H1 (cell line): ENCODE results near the gene RIPOR3. TPM values are rescaled to one million over a fixed set of nuclear protein-coding genes. Genes with fewer than 3 reads are reported as not detected.

Experiments used
- CTCF ChIA-PET: fragments of 300-600 bp; sonication (Branson Sonifier 250); formaldehyde crosslinking; loops from one replicate; lab custom pipeline; 2021; ENCODE audit not compliant: partially characterized antibody; lab: Charles Lee
- POLR2A ChIA-PET: fragments of 300-600 bp; sonication (Branson Sonifier 250); formaldehyde crosslinking; loops from one replicate; lab custom pipeline; 2021; ENCODE audit warnings: inconsistent platforms; ENCODE audit not compliant: partially characterized antibody; lab: Charles Lee
- DNase-seq, 2 experiments: peaks; one replicate each; pipeline versions ENCODE4 v3.0.0 to v3.0.0-alpha.2; 2010 to 2022; ENCODE audit warnings: low spot score in 2 of 2, low read depth in 1 of 2, mixed read lengths in 1 of 2
- FAIRE-seq: peaks from 2 replicates; lab custom pipeline; 2011; peaks lifted over from hg19 to GRCh38; lab: Jason Lieb, UNC
- H2AFZ ChIP-seq: 2 replicates; pipeline ENCODE4 v1.8.1; 2012; ENCODE audit warnings: low read length, inconsistent platforms
- H2AK5ac ChIP-seq: 2 replicates; pipeline ENCODE4 v1.6.1; 2013; ENCODE audit warnings: low read depth, low read length
- H2BK120ac ChIP-seq: replicated peaks from 2 replicates; pipeline ENCODE3; 2013; ENCODE audit warnings: low read depth, low read length, inconsistent platforms
- H2BK12ac ChIP-seq: 2 replicates; pipeline ENCODE4 v1.6.1; 2013; ENCODE audit warnings: low read depth, low read length
- H2BK15ac ChIP-seq: 2 replicates; pipeline ENCODE4 v1.6.1; 2013; ENCODE audit warnings: low read length
- H2BK20ac ChIP-seq: 2 replicates; pipeline ENCODE4 v1.6.1; 2013; ENCODE audit warnings: low read length
- H2BK5ac ChIP-seq: 2 replicates; pipeline ENCODE4 v1.6.1; 2013; ENCODE audit warnings: low read depth, low read length
- H3K14ac ChIP-seq: 2 replicates; pipeline ENCODE4 v1.6.1; 2013; ENCODE audit warnings: inconsistent platforms; ENCODE audit not compliant: insufficient read length
- H3K18ac ChIP-seq: 2 replicates; pipeline ENCODE4 v1.6.1; 2013; ENCODE audit warnings: low read length; ENCODE audit errors: extremely low read depth
- H3K23ac ChIP-seq: 2 replicates; pipeline ENCODE4 v1.6.1; 2013; ENCODE audit warnings: inconsistent platforms; ENCODE audit not compliant: insufficient read length
- H3K23me2 ChIP-seq: 2 replicates; pipeline ENCODE4 v1.6.1; 2013; ENCODE audit warnings: low read depth, low read length
- H3K27ac ChIP-seq: 2 replicates; pipeline ENCODE4 v1.6.1; 2011; ENCODE audit warnings: low read depth, low read length, inconsistent platforms
- H3K27me3 ChIP-seq, 4 experiments: replicated peaks in 1 of 4; 1 replicate in 1 of 4; 2 replicates in 3 of 4; pipeline versions ENCODE4 v1.6.1 to v1.8.1; 2011 to 2013; ENCODE audit warnings: low read length in 3 of 4, mild to moderate bottlenecking in 3 of 4, inconsistent platforms in 2 of 4, mixed read lengths in 2 of 4, moderate library complexity in 1 of 4; ENCODE audit not compliant: control insufficient read depth in 3 of 4, insufficient read depth in 3 of 4; ENCODE audit errors: extremely low read depth in 1 of 4
- H3K36me3 ChIP-seq, 4 experiments: 2 replicates each; pipeline versions ENCODE4 v1.6.1 to v1.8.1; 2011 to 2013; ENCODE audit warnings: mild to moderate bottlenecking in 4 of 4, low read length in 3 of 4, moderate library complexity in 2 of 4, control low read depth in 1 of 4, inconsistent platforms in 1 of 4; ENCODE audit not compliant: insufficient read depth in 4 of 4, control insufficient read depth in 2 of 4
- H3K4ac ChIP-seq: replicated peaks from 2 replicates; pipeline ENCODE3; 2013; ENCODE audit warnings: low read length, low read depth, mixed read lengths, inconsistent platforms; ENCODE audit not compliant: insufficient read length
- H3K4me1 ChIP-seq, 4 experiments: replicated peaks in 1 of 4; 1 replicate in 1 of 4; 2 replicates in 3 of 4; pipeline versions ENCODE4 v1.6.1 to v1.8.1; 2011 to 2013; ENCODE audit warnings: low read length in 3 of 4, inconsistent platforms in 2 of 4, mixed read lengths in 1 of 4; ENCODE audit not compliant: insufficient read depth in 4 of 4, control insufficient read depth in 3 of 4
- H3K4me2 ChIP-seq, 2 experiments: 2 replicates each; pipeline versions ENCODE4 v1.6.1 to v1.8.1; 2011 to 2013; ENCODE audit warnings: low read depth in 2 of 2, low read length in 2 of 2, control low read depth in 1 of 2, inconsistent platforms in 1 of 2, mild to moderate bottlenecking in 1 of 2; ENCODE audit not compliant: insufficient read depth in 1 of 2
- H3K4me3 ChIP-seq, 4 experiments: fragments of 200-600, 300-600 bp in 1 of 4; sonication (generic), shearing (Covaris generic), sonication (Bioruptor Twin) in 1 of 4; 2 replicates each; pipeline versions ENCODE4 v1.5.1 to v1.8.1; 2011 to 2016; ENCODE audit warnings: low read length in 4 of 4, low read depth in 3 of 4, control low read depth in 2 of 4, inconsistent platforms in 2 of 4, mild to moderate bottlenecking in 2 of 4, mixed read lengths in 1 of 4, moderate library complexity in 1 of 4; ENCODE audit not compliant: insufficient read depth in 2 of 4; ENCODE audit errors: extremely low read depth in 1 of 4
- H3K56ac ChIP-seq: replicated peaks from 2 replicates; pipeline ENCODE3; 2013; ENCODE audit warnings: low read depth, mild to moderate bottlenecking, mixed read lengths, low read length, inconsistent platforms; ENCODE audit not compliant: insufficient read length
- H3K79me1 ChIP-seq: 2 replicates; pipeline ENCODE4 v1.6.1; 2013; ENCODE audit warnings: low read depth, low read length, control low read depth
- H3K79me2 ChIP-seq, 2 experiments: 2 replicates each; pipeline versions ENCODE4 v1.6.1 to v1.8.1; 2012 to 2013; ENCODE audit warnings: low read length in 2 of 2, mild to moderate bottlenecking in 2 of 2, inconsistent platforms in 1 of 2; ENCODE audit not compliant: insufficient read depth in 2 of 2, control insufficient read depth in 1 of 2
- H3K9ac ChIP-seq, 4 experiments: replicated peaks in 1 of 4; 1 replicate in 1 of 4; 2 replicates in 3 of 4; pipeline versions ENCODE4 v1.6.1 to v1.8.1; 2011 to 2013; ENCODE audit warnings: low read depth in 3 of 4, low read length in 3 of 4, control low read depth in 2 of 4, mild to moderate bottlenecking in 2 of 4, moderate library complexity in 2 of 4, inconsistent platforms in 1 of 4; ENCODE audit errors: extremely low read depth in 1 of 4
- H3K9me3 ChIP-seq, 2 experiments: 2 replicates each; pipeline versions ENCODE4 v1.6.1 to v1.8.1; 2012 to 2013; ENCODE audit warnings: mild to moderate bottlenecking in 2 of 2, moderate library complexity in 2 of 2, control low read depth in 1 of 2, inconsistent platforms in 1 of 2, low read depth in 1 of 2, low read length in 1 of 2, mixed read lengths in 1 of 2; ENCODE audit not compliant: insufficient read depth in 2 of 2
- H4K20me1 ChIP-seq, 2 experiments: replicated peaks in 1 of 2; 2 replicates each; pipeline versions ENCODE3 to v1.8.1; 2011 to 2013; ENCODE audit warnings: inconsistent platforms in 2 of 2, low read length in 2 of 2, mild to moderate bottlenecking in 1 of 2; ENCODE audit not compliant: insufficient read depth in 2 of 2, control insufficient read depth in 1 of 2
- H4K5ac ChIP-seq: 2 replicates; pipeline ENCODE4 v1.6.1; 2013; ENCODE audit warnings: low read length, low read depth, mixed read lengths, inconsistent platforms; ENCODE audit not compliant: insufficient read length
- H4K8ac ChIP-seq: 2 replicates; pipeline ENCODE4 v1.8.0; 2013; ENCODE audit warnings: mild to moderate bottlenecking, moderate library complexity, low read length, inconsistent platforms; ENCODE audit not compliant: insufficient read depth; ENCODE audit errors: extremely low read depth
- H4K91ac ChIP-seq: replicated peaks from 2 replicates; pipeline ENCODE3; 2013; ENCODE audit warnings: low read length, mixed read lengths, inconsistent platforms; ENCODE audit not compliant: insufficient read length
- BACH1 ChIP-seq: IDR thresholded peaks from 2 replicates; pipeline ENCODE4 v1.6.1; 2012; ENCODE audit warnings: low read length, improper control_type of control experiment
- BRCA1 ChIP-seq: IDR thresholded peaks from 2 replicates; pipeline ENCODE4 v1.6.1; 2012; ENCODE audit warnings: low read depth, low read length, improper control_type of control experiment
- CTCF ChIP-seq, 3 experiments: IDR thresholded peaks; 1 replicate in 2 of 3; 2 replicates in 1 of 3; pipeline versions ENCODE4 v1.5.1 to v1.6.1; 2011; ENCODE audit warnings: low read length in 3 of 3, mild to moderate bottlenecking in 3 of 3, inconsistent platforms in 2 of 3, low read depth in 1 of 3, moderate library complexity in 1 of 3; ENCODE audit not compliant: insufficient read depth in 1 of 3; ENCODE audit errors: control extremely low read depth in 1 of 3
- EZH2 ChIP-seq: fragments of 200-600 bp; sonication (generic); IDR thresholded peaks from 2 replicates; pipeline ENCODE4 v1.7.1; 2012; ENCODE audit warnings: low read depth, mild to moderate bottlenecking, moderate library complexity, low read length, inconsistent platforms; ENCODE audit not compliant: severe bottlenecking
- FOSL1 ChIP-seq: IDR thresholded peaks from 2 replicates; pipeline ENCODE4 v1.6.1; 2011; ENCODE audit warnings: mild to moderate bottlenecking, low read depth, low read length, moderate library complexity; ENCODE audit not compliant: insufficient read depth
- KDM4A ChIP-seq: IDR thresholded peaks from one replicate; pipeline ENCODE4 v1.7.1; 2012; ENCODE audit warnings: low read depth, mild to moderate bottlenecking, moderate library complexity, low read length, inconsistent platforms; ENCODE audit not compliant: severe bottlenecking
- NANOG ChIP-seq: IDR thresholded peaks from 2 replicates; pipeline ENCODE4 v1.6.1; 2011; ENCODE audit warnings: low read length, low read depth, mild to moderate bottlenecking, inconsistent platforms; ENCODE audit not compliant: insufficient read depth, poor library complexity, severe bottlenecking
- SP1 ChIP-seq: IDR thresholded peaks from 2 replicates; pipeline ENCODE4 v1.6.1; 2011; ENCODE audit warnings: low read depth, low read length
- SP2 ChIP-seq: IDR thresholded peaks from 2 replicates; pipeline ENCODE4 v1.6.1; 2012; ENCODE audit warnings: mild to moderate bottlenecking, low read length, inconsistent platforms
- TAF1 ChIP-seq: IDR thresholded peaks from 2 replicates; pipeline ENCODE4 v1.6.1; 2011; ENCODE audit warnings: mild to moderate bottlenecking, low read depth, low read length
- TCF12 ChIP-seq: IDR thresholded peaks from 2 replicates; pipeline ENCODE4 v1.6.1; 2011; ENCODE audit warnings: low read depth, mild to moderate bottlenecking, low read length
- WGBS, 2 experiments: shearing (Covaris generic) in 1 of 2; methylation state at CpG; one replicate each; pipeline versions ENCODE4 v1.1.6 to v1.1.7; 2013 to 2015; ENCODE audit warnings: low lambda C conversion rate in 2 of 2, mixed read lengths in 2 of 2, inconsistent platforms in 1 of 2, low coverage in 1 of 2, missing lambda C conversion rate in 1 of 2; ENCODE audit not compliant: insufficient replicate concordance in 2 of 2, insufficient coverage in 1 of 2, insufficient read length in 1 of 2; ENCODE audit errors: extremely low coverage in 1 of 2, missing lambda C conversion rate in 1 of 2; 5-methylcytosine and 5-hydroxymethylcytosine counted together
- polyA plus RNA-seq, 7 experiments: library from polyadenylated mRNA; depleted of rRNA in 3 of 7; stranded (reverse) in 5 of 7; unstranded in 2 of 7; fragments of >200 nt in 5 of 7; fragments of 200-250 nt in 2 of 7; gene quantifications; 1 replicate in 5 of 7; 2 replicates in 1 of 7; 4 replicates in 1 of 7; pipeline versions ENCODE4 v1.2.1 to v1.2.3, GENCODE V29; 2011 to 2013; ENCODE audit warnings: missing spikeins in 2 of 7, mixed read lengths in 2 of 7
- total RNA-seq: library from RNA; stranded (reverse); fragmentation: NEBNext Ultra II Directional; extraction: Animal tissue kit (Norgen Biotek cat#: 25700); gene quantifications from 2 replicates; pipeline ENCODE4 v1.2.1, GENCODE V29; 2021

RIPOR3 gene
- total and polyA plus RNA-seq, 2 of the 8 experiments (the other 6 are each of a cell fraction or from before 2014, with no cell fraction given): 3.6 to 4.5 TPM

- Histone ChIP-seq H3K79me1 (peaks cover 4% of the 10 kb centered on the region; the same call in 1 of the 2 replicates), H3K4ac (no peak overlapping the region), H2AFZ (no peak overlapping the region), H3K27me3 (no peaks in the 10 kb centered on the region), H3K27ac (no peak overlapping the region), H3K4me1 (no peaks in the 10 kb centered on the region), H3K23ac (no peak overlapping the region), H3K79me2 (peaks cover 0 to 7% of the 10 kb centered on the region in 2 experiments; a peak in 2 of 4 replicates), H2AK5ac (no peak overlapping the region), H3K18ac (no peak overlapping the region), H2BK20ac (no peak overlapping the region), H4K8ac (no peak overlapping the region), H3K4me3 (no peak overlapping the region), H2BK5ac (no peak overlapping the region), H3K9ac (no peak overlapping the region), H3K36me3 (no peaks in the 10 kb centered on the region), H3K4me2 (no peak overlapping the region), H4K5ac (no peak overlapping the region), H4K20me1 (peaks cover 0 to 4% of the 10 kb centered on the region in 2 experiments), H2BK12ac (no peak overlapping the region), H3K56ac (no peak overlapping the region), H4K91ac (no peak overlapping the region), H3K9me3 (no peaks in the 10 kb centered on the region), H2BK15ac (no peak overlapping the region), H2BK120ac (no peak overlapping the region), H3K23me2 (peaks cover 2% of the 10 kb centered on the region; the same call in 1 of the 2 replicates), H3K14ac (no peak overlapping the region)
- POLR2A ChIA-PET: no interaction called here
- FAIRE-seq: no peak
- CTCF ChIA-PET: interaction anchor here (0.6 to 1.4 kb wide), 6 partner anchors 9 to 43 kb away, joined by 3 to 4 read pairs (median 4); no protein-coding TSS in a partner anchor
- DNase-seq: no peak
- 87% methylated on average over 3 of the region's 3 CpGs; no CpG with 5 or more reads in 1 of the 2 experiments for WGBS, 2 experiments
- no peak for TF ChIP-seq KDM4A
- TF ChIP-seq EZH2: no peak
- no peak for TF ChIP-seq NANOG
- no peak for TF ChIP-seq SP1
- no peak for TF ChIP-seq FOSL1
- TF ChIP-seq BACH1: no peak
- TF ChIP-seq CTCF (IDR thresholded peaks at IDR 0.05; ENCODE audit: control extremely low read depth in 1 of 3, insufficient read depth in 1 of 3, low read depth in 1 of 3, low read length in 3 of 3): no peak
- TF ChIP-seq TCF12: no peak
- TF ChIP-seq TAF1: no peak
- no peak for TF ChIP-seq SP2
- TF ChIP-seq BRCA1: no peak
Measured at GRCh38 chr20:50552979-50553378, 138.4 kb downstream of the RIPOR3 start.
